ENCODE measurements around the gene UNC5C.

GRCh38 chr4:95142932-95143331 lies 405.8 kb downstream of the UNC5C start:
- no peak for TF ChIP-seq POLR2A (IDR thresholded peaks at IDR 0.05; ENCODE audit: low read length)
- TF ChIP-seq GATA1 (IDR thresholded peaks at IDR 0.05; ENCODE audit: low read depth, low read length) = no peak

Measured in erythroblast (primary cell).